Sigmoid colon (tissue), 4 donors: ENCODE data around the gene HSH2D.

Source experiments
- POLR2A ChIP-seq, 2 donors: fragments of 450-650 bp; IDR thresholded peaks; one replicate each; pipeline ENCODE4 v1.6.1; 2016; ENCODE audit warnings: antibody characterized with exemption in 2 of 2, mild to moderate bottlenecking in 2 of 2, moderate library complexity in 2 of 2
- POLR2AphosphoS5 ChIP-seq, 4 donors: sonication (generic); formaldehyde crosslinking; IDR thresholded peaks; one replicate each; pipeline ENCODE4 v1.6.1; 2017; ENCODE audit warnings: antibody characterized with exemption in 4 of 4
- TF ChIP-seq, protein P1 (sequence below), 4 experiments: fragments of 450-650 bp in 3 of 4; fragments of 200-600 bp in 1 of 4; IDR thresholded peaks; one replicate each; pipeline ENCODE4 v1.5.1; 2016 to 2019; ENCODE audit warnings: antibody characterized with exemption in 4 of 4, mild to moderate bottlenecking in 3 of 4, moderate library complexity in 2 of 4

DNA sequence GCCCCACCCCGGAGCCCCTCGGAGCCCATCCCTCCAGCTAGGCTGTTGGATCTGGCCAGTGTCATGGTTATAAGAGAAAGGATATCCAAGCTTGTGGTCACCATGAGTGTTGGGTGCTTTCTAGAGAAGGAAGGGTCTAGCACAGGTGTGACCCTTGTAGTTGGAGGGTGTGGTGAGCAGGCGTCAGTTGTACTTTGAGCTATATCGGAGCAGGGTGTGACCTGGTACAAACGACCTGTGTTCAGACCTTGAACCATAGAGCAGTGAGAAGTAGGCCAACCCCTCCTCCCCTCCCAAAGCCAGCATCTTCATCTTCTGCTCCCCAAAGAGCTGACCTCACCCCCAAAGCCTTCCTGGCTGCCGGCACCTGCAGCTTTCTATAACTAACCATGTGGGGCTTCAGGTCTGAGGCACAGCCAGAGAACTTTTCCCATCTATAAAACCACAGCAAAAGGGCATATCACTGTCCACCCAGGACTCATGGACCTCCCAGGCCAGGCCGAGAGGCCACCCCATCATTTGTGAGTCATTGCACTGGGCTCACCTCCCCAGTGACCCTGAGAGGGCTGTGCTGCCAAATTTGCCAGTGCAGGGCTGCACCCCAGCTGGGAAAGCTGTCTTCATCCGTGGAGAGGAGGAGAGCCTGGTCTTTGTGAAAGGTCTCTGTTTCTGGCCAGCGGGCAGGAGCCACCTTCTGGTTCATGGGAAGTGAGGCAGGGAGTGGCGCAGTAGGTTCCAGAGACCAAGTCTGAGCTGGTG lies 17.6 kb upstream of the HSH2D start:
- TF ChIP-seq, protein P1, sequence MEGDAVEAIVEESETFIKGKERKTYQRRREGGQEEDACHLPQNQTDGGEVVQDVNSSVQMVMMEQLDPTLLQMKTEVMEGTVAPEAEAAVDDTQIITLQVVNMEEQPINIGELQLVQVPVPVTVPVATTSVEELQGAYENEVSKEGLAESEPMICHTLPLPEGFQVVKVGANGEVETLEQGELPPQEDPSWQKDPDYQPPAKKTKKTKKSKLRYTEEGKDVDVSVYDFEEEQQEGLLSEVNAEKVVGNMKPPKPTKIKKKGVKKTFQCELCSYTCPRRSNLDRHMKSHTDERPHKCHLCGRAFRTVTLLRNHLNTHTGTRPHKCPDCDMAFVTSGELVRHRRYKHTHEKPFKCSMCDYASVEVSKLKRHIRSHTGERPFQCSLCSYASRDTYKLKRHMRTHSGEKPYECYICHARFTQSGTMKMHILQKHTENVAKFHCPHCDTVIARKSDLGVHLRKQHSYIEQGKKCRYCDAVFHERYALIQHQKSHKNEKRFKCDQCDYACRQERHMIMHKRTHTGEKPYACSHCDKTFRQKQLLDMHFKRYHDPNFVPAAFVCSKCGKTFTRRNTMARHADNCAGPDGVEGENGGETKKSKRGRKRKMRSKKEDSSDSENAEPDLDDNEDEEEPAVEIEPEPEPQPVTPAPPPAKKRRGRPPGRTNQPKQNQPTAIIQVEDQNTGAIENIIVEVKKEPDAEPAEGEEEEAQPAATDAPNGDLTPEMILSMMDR (IDR thresholded peaks at IDR 0.05): no peak
- TF ChIP-seq POLR2A (IDR thresholded peaks at IDR 0.05): no peak
- no peak for TF ChIP-seq POLR2AphosphoS5 (IDR thresholded peaks at IDR 0.05)
